22Rv1 (cell line): ENCODE measurements around the gene ATP6V0D1.

Source experiments
- ZFX ChIP-seq: fragments of 450-650 bp; IDR thresholded peaks from 2 replicates; pipeline ENCODE4 v1.6.1; 2017; ENCODE audit warnings: antibody characterized with exemption, borderline replicate concordance
- TF ChIP-seq, protein P1 (sequence below): fragments of 450-650 bp; IDR thresholded peaks from 2 replicates; pipeline ENCODE4 v1.5.1; 2017; ENCODE audit warnings: mild to moderate bottlenecking

- TF ChIP-seq, protein P1, sequence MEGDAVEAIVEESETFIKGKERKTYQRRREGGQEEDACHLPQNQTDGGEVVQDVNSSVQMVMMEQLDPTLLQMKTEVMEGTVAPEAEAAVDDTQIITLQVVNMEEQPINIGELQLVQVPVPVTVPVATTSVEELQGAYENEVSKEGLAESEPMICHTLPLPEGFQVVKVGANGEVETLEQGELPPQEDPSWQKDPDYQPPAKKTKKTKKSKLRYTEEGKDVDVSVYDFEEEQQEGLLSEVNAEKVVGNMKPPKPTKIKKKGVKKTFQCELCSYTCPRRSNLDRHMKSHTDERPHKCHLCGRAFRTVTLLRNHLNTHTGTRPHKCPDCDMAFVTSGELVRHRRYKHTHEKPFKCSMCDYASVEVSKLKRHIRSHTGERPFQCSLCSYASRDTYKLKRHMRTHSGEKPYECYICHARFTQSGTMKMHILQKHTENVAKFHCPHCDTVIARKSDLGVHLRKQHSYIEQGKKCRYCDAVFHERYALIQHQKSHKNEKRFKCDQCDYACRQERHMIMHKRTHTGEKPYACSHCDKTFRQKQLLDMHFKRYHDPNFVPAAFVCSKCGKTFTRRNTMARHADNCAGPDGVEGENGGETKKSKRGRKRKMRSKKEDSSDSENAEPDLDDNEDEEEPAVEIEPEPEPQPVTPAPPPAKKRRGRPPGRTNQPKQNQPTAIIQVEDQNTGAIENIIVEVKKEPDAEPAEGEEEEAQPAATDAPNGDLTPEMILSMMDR, result no peak
- TF ChIP-seq ZFX, result no peak
These were observed 76.9 kb downstream of the ATP6V0D1 start for GRCh38 chr16:67403976-67404555.
